Amygdala (tissue), 56 donors: Measurements from ENCODE around the gene PRRT1B.
"Not testable (repeated sequence)": the region's sequence is repeated elsewhere in the genome, so short reads cannot be mapped to it uniquely, and the experiment has no call there.

Experiments
- DNase-seq, 56 donors: peaks; one replicate each; lab custom pipeline; 2025; lab: John Stamatoyannopoulos, UW

Gene PRRT1B

GRCh38 chr9:131546336-131547084, 1.2 kb downstream of the PRRT1B start:
- no peak for DNase-seq

DNA sequence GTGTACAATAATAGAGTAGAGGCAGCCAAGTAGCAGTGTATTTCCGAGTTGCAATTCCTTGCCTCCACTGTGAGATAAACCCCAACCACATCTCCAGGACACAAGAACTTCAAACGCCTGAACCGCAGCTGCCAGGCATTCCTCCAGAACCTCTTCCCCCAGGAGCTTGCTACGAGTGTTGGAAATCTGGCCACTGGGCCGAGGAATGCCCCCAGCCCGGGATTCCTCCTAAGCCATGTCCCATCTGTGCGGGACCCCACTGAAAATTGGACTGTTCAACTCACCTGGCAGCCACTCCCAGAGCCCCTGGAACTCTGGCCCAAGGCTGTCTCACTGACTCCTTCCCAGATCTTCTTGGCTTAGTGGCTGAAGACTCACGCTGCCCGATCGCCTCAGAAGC, 3.9 kb downstream of the PRRT1B start:
- DNase-seq, result not testable (repeated sequence)

DNA sequence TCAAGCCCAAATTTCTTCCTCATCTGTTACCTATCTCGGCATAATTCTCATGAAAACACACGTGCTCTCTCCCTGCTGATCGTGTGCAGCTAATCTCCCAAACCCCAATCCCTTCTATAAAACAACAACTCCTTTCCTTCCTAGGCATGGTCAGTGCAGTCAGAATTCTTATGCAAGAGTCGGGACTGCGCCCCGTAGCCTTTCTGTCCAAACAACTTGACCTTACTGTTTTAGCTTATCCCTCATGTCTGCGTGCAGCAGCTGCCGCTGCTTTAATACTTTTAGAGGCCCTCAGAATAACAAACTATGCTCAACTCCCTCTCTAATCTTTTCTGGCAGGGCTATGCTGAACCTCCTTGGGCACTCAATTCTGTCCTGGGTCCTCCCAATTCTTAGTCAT, 5.1 kb downstream of the PRRT1B start:
- DNase-seq, result not testable (repeated sequence)

- no peak for DNase-seq
These were observed 6.7 kb downstream of the PRRT1B start for GRCh38 chr9:131552030-131552429.

GRCh38 chr9:131554087-131554842, 8.9 kb downstream of the PRRT1B start:
- no peak for DNase-seq

DNA sequence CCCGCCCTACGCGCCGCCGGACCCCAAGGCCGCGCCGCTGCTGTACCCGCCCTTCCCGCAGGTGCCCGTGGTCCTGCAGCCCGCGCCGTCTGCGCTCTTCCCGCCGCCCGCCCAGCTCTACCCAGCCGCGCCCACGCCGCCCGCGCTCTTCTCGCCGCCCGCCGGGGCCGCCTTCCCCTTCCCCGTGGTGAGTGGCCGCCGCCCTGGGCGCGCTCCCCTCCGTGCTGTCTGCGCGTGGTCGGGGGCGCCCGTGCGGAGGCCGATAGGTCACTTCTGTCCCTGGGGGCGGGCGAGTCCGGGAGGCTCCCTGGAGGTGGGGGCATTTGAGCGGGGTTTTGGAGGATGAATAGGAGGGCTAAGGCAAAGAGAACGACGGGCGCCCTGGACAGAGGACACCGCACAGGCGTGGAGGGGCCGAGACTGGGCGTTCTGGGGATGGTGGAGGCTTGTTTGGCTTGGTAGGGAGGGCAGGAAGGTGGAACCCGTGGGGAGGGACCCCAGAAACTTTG, 9.6 kb downstream of the PRRT1B start:
- no peak for DNase-seq

DNA sequence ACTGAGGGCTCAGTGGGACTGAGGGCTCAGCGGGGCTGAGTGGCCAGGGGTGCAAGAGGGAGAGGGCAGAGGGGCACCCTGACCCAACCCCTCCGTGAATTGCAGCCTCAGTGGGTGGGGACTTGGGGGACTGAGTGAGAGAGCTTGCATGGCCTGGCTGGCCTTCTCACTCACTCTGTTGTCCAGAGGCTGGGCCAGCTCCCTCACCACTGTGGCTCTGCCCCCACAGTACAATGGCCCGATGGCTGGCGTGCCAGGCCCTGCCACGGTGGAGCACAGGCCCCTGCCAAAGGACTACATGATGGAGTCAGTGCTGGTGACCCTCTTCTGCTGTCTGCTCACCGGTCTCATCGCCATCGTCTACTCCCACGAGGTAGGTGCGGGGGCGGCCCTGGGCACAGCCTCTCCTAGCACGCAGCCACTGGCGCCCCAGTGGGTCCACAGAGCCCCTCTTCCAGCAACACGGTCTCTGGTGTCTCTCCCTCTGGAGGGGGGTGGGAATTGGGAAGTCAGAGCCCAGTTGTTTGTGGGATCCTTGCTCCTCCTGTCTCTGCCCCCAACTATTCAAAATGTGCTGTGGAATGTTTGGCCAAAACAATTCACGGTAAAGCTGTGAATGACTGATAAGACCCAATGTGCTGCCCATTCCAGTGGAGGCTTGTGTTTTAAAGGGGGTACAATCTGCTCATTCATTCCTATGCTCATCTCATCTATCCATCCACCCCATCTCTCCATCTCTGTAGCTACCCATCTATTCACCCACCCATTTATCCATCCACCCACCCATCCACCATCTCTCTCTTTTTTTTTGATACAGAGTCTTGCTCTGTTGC, 10.7 kb downstream of the PRRT1B start:
- DNase-seq, result no peak

DNA sequence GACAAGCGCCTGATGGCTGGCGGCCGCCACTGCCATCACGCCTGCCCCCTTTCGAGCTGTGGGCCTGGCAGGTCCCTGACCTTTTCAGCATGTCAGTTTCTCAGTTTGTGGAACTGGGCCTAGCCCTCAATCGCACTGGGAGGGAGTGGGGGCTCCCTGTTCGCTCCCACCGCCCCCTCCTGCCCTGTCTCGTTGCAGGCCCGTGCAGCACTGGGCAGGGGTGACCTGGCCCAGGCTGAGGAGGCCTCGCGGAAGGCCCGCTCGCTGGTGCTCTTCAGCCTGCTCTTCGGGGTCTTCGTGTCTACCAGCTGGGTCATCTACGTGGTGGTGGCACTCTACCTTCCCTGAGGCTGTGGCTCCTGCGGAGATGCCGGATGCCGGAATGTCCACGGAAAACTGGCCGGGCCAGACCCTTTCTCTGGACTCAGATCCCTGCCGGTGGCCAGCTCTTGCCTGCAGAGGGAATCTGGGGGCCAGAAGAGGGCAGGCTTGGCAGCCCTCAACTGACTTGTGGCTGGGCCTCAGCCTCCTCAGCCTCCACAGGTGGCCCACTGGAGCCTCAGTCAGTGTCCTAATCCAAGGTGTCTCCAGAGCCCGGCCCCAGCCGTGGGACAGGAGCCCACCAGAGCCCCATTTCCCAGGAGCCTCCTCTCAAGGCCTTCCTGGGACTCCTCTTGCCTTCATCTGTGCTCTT, 12.7 kb downstream of the PRRT1B start:
- DNase-seq, result no peak

DNA sequence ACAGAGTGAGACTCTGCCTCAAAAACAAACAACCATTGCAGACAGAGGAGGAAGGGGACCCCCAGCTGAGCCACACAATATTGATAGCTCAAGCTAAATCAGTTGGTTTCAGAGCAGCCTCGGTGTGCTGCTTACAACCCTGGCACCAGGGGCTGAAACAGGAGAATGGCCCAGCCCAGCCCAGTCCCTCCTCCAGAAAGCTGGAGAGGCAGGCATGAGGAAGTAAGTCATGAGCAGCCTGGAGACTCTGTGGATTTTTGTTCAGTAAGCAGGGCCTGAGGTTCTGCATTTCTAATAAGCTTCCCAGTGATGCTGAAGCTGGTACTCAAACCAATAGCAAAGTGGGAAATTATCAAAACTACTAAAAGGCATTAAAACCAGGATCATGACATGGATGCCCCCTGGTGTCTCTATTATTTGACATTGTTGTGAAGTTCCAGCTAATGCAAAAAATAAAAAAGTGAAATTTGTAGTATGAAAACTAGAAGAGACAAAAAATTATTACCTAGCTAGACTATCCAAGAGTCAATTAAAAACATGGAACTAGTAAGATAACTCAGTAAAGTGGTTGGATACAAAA, 14.2 kb downstream of the PRRT1B start:
- DNase-seq, result no peak

DNA sequence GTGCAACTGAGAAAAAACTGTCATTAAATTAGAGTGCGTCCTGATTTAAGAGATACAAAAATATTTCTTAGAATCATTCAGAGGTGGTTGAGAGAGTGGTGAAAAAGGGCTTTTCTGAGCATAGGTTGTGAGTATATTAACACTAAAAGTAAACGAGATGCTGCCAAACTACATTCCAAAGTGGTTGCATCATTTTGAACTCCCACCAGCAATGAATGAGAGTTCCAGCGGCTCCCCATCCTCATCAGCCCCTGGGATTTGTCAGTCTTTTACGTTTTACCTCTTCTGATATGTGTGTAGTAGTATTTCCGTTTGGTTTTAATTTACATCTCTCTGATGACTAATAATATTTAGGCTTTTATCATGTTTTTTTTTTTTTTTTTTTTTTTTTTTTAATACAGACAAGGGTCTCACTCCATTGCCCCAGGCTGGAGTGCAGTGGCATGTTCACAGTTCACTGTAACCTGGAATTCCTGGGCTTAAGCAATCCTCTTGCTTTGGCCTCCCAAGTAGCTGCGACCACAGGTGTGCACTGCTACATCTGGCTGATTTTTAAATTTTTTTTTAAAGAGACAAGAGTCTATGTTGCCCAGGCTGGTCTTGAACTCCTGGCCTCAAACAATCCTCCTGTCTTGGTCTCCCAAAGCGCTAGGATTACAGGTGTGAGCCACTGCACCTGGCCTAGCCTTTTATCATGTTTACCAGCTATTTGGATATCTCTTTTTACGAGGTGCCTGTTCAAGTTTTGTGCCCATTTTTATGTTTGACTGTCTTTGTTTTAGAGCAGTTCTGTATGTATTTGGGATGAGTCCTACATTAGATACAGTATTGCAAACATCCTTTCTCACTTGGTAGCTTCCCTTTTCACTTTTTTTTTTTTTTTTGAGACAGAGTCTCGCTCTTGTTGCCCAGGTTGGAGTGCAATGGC, 17.0 kb downstream of the PRRT1B start:
- no peak for DNase-seq

GRCh38 chr9:131565369-131565768, 20.0 kb downstream of the PRRT1B start:
- DNase-seq, result no peak

DNA sequence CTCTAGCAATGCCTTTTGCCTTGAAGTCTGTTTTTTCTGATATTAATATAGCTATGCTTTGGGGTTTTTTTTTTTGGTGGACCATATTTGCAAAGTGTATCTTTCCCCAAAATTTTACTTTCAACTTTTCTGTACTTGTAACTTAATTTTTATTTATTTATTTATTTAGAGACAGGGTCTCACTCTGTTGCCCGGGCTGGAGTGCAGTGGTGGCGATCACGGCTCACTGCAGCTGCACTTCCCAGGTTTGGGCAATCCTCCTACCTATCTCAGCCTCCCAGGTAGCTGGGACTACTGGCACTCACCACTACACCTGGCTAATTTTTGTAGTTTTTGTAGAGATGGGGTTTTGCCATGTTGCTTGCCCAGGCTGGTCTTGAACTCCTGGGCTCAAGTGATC, 20.8 kb downstream of the PRRT1B start:
- no peak for DNase-seq

DNA sequence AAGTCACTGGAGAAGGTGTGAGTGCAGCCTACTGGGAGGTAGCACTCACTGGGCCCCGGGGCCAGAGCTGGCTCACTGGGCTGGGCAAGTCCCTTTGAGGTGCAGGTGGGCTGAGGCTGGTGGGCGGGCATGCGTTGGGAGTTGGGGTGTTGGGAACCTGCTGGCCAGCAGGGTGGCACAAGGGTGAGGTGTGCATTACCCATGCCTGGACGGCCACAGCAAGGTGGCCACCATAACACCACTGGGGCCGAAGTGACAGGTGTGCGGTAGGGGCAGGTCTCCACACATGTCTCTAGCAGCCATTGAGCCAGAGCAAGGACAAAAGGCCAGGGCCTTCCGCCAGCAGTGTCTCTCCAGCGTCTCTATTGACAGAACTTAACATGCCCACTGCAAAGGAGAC, 22.6 kb downstream of the PRRT1B start:
- no peak for DNase-seq

DNA sequence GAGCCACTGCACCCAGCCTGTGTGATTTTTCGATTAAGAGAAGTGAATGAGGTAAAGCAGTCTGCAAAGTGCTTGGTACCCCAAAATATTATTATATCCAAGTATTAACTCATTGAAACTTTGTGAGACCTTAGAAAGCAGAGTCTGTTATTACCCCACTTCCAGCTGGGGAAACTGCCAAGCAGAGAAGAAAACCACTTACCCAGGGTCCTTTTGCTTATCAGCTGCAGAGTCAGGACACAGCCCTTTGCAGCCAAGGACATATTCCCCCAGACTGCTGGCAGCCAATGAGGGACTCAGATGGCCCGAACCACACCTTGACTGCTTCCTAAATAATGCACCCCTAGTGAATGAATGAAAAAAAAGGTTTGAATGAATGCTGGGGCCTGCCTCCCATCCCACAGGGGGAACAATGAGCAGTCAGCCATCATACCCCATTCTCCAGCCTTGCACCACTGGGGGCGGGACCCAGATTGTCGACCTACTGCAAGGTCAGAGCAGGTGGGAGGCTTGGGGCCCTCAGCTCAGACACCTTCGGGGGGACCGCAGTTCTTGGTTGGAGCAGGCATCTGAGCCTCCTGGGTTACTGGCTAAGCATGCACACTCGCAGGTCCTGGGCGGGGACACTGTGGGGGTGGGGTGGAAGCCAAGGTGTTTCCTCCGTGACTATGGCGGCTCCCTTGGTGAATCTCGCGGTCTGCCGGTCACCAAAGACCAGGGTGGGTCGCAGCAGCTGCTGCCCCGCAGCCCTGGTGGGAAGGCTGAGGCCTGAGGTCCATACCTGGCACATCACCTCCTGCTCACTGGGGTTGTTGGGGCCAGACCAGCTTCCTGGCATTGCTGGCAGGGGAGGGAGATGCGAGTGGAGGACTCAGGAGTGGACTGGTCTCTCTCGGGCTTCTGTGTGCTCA, 29.7 kb downstream of the PRRT1B start:
- no peak for DNase-seq

- DNase-seq, result no peak
These were observed 30.9 kb downstream of the PRRT1B start for GRCh38 chr9:131575946-131576853.
